ENCODE data around the gene ANKRD45.
"Not testable (repeated sequence)": the region's sequence is repeated elsewhere in the genome, so short reads cannot be mapped to it uniquely, and the experiment has no call there.

ANKRD45 gene, protein sequence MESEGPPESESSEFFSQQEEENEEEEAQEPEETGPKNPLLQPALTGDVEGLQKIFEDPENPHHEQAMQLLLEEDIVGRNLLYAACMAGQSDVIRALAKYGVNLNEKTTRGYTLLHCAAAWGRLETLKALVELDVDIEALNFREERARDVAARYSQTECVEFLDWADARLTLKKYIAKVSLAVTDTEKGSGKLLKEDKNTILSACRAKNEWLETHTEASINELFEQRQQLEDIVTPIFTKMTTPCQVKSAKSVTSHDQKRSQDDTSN

DNA sequence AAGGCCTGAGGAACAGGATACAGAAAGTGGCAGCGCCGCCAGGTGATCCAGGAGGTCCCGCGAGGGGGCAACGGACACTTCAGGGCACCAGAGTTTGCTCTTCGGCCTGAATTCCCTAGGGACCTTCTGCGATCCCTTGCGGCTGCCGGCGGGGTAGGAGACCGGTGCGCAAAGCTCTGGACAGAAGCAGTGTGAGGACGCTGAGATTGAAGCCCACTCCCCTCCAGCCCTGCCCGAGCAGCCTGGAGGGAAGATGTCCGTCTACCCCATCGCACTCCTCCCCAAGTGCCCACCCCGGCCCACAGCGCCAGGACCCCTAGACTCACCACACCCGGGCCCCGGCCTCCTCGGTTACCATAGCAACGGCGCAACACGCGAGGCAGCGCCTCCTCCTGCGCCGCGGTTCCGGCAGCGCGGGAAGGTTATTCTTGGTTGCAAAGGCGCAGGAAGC lies at the start of gene ANKRD45:
TSS of gene ANKRD45 (minus strand) at position 361 of the 451 bp plus-strand sequence. CDS start 10,433 bp downstream, outside the sequence.
- peak; percentile 41 for DNase-seq

GRCh38 chr1:173717238-173717637 lies 47.6 kb upstream of the ANKRD45 start:
- no peak for DNase-seq

DNA sequence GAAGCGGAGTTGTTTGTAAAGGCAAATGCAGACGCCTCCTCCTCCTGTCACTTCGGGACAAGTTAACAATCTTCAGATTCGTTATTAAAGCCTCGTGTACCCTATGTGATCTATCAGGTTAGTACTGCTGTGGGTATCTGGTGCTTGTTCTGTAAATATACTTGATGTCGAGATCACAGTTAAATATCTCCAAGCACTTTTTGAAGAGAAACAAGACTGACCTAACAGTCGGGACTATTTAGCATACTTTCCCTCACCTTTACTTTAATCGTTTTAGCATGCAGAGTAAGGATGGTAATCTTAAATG lies 45.8 kb upstream of the ANKRD45 start:
- no peak for DNase-seq

DNA sequence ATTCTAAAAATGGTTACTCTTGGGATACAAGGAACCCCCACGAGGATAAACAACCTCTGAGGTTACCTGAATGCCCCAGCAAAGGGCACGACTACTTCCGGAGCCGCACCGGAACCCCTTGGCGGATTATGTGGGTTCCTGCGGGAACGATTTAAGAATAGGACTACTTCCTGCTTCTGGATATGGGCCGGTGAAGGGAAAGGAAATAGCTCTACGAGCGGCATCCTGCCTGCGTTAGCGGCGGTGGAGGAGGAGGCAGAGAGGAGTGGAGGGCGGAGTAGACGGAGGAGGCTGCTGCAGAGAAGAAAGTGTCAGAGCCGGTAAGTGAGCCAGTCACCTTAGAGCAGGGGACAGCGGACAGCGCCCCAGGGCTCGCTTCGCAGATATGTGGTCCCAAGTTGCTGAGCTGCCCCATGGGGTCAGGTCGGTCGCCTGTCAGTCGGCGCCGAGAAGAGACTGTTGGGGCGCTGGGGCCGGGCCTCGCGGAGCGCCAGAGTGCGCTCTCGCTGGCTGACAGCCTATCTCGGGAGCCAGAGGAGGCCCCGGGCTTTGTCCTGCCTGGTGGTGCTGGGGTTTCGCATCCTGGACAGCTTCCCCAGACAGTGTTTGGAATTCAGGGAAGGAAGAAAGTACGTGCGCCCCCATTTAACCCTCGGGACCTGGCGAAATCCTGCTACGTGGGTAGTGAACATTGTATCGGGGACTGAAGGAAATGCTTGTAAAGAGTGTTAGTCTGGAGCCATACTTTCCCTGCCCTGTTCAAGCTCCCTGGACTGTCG lies 45.3 kb upstream of the ANKRD45 start, which contains the start of gene KLHL20:
TSS of gene KLHL20 (plus strand) at position 223 of the 779 bp plus-strand sequence. CDS start 1,063 bp downstream, outside the sequence.
- peak; percentile 96 for DNase-seq

DNA sequence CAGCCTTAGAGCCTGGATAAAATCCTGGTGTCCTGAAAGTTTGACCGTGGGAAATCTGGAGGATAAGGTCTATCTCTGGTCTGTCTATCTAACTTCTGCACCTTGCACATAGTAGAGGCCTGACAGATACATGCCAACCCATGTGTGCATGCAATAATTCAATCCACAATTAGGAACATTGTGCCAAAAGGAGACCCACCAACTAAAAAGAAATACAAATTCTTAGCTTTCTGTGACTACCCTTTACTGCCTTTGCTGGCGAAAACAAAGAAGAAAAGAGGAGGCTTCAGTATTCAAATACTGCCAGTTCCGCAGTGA lies 44.7 kb upstream of the ANKRD45 start:
- no peak for DNase-seq

- DNase-seq: no peak
Measured at GRCh38 chr1:173708787-173709186, 39.1 kb upstream of the ANKRD45 start.

DNA sequence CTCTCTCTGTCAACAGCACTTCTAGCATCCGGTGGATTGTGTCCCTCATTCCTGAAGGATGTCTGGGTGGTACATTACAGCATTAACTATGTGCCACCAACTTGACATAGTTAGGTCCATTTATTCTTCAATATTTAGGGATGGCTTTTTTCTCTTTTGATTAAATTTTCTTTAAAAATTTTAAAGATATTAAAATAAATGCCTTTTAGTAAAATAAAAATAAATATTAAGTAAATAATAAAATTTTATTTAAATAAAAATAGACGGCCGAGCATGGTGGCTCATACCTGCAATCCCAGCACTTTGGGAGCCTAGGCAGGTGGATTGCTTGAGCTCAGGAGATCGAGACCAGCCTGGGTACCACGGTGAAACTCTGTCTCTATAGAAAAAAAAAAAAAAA lies 35.5 kb upstream of the ANKRD45 start:
- DNase-seq: no peak

DNA sequence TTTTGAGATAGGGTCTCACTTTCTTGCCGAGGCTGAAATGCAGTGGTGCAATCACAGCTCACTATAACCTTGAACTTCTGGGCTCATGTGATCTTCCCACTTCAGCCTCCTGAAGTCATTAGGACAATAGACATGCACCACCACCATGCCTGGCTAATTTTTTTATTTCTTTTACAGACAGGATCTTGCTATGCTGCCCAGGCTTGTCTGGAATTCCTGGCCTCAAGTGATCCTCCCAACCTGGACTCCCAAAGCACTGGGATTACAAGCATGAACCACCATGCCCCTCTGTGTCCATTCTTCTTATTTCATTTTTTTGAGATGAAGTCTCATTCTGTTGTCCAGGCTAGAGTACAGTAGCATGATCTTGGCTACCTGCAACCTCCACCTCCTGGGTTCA lies 33.1 kb upstream of the ANKRD45 start:
- no peak for DNase-seq

GRCh38 chr1:173701299-173701698 lies 31.6 kb upstream of the ANKRD45 start:
- not testable (repeated sequence) for DNase-seq

DNA sequence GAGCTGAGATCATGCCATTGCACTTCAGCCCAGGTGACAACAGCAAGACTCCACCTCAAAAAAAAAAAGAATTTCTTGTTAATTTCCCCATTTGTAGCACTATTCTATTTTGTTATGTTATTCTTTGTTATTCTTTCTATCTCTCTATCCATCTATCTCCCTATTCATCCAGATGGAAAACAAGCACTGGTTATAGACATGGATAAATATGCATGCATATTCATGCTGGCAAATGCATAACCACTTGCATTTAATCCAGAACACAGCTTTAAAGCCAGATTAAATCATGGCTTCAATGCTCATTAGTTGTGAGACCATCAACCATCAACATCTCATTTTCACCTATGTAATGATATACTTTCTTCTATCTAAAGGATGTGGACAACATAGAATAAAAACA lies 23.6 kb upstream of the ANKRD45 start:
- DNase-seq: no peak

GRCh38 chr1:173688300-173688699 lies 18.6 kb upstream of the ANKRD45 start:
- no peak for DNase-seq

DNA sequence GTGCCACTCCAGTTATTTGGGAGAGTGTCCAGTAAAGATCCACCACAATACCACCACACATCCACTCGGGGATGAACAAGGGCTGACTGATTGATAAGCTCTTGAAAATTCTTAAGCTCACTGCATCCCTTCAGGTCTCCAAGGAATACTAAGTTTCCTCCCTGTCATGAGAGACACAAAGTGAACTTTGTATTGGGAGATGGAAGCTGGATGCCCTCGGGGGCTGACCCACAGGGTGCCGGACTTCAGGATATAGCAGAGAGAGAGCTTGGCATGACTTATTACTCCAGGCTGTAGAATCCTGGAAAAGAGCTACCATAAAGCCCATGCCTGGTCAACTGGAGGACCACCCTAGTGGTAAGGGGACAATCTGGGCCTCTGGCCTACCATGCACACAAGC lies 15.5 kb upstream of the ANKRD45 start:
- DNase-seq: not testable (repeated sequence)

DNA sequence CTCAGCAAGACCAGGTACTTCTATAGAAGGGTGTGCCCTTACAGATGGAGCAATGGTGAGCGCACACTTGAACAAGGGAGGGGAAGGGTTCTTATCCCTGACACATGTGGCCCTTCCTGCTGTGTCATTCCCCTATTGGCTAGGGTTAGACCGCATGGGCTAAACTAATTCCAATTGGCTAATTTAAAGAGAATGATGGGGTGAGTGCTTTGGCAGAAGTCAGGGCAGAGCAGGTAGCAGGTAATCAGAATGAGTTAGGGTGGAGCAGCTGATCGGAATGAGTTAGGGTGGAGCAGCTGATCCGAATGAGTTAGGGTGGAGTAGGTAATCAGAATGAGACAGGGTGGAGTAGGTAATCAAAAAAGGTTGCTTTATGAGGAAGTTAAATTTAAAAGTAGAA lies 14.2 kb upstream of the ANKRD45 start:
- DNase-seq: not testable (repeated sequence)

- DNase-seq: no peak
Measured at GRCh38 chr1:173682184-173682583, 12.5 kb upstream of the ANKRD45 start.

DNA sequence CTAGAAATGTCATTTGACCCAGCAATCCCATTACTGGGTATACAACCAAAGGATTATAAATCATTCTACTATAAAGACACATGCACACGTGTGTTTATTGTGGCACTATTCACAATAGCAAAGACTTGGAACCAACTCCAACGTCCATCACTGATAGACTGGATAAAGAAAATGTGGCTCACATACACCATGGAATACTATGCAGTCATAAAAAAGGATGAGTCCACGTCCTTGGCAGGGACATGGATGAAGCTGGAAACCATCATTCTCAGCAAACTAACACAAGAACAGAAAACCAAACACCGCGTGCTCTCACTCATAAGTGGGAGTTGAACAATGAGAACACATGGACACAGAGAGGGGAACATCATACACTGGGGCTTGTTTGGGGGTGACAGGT lies 10.5 kb upstream of the ANKRD45 start:
- not testable (repeated sequence) for DNase-seq

GRCh38 chr1:173674496-173674895 lies 4.8 kb upstream of the ANKRD45 start:
- DNase-seq: not testable (repeated sequence)

GRCh38 chr1:173666646-173667045 lies 3.0 kb downstream of the ANKRD45 start:
- DNase-seq: no peak

DNA sequence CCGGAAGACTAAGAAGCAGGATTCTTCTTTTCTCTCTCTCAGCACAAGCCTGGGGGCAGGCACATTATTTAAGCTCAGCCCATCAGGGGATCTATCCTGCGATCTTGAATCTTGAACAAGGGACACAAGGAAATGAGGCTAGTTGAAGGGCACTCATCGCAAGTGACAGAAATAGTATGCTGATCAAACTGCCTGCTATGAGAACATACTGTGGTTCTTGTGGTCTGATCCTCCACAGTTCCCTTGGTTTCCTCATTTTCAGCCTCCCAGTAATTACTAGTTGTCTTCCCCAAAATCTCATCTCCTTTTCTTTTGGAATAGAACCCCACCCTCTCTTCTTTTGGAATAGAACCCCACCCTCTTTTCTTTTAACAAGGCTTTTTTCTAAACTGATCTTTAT lies 6.5 kb downstream of the ANKRD45 start:
- DNase-seq: no peak

- DNase-seq: no peak
Measured at GRCh38 chr1:173661763-173662162, 7.9 kb downstream of the ANKRD45 start.

- DNase-seq: peak; percentile 77
Measured at GRCh38 chr1:173661271-173661670, 8.4 kb downstream of the ANKRD45 start.

- no peak for DNase-seq
Measured at GRCh38 chr1:173660306-173660705, 9.3 kb downstream of the ANKRD45 start.

DNA sequence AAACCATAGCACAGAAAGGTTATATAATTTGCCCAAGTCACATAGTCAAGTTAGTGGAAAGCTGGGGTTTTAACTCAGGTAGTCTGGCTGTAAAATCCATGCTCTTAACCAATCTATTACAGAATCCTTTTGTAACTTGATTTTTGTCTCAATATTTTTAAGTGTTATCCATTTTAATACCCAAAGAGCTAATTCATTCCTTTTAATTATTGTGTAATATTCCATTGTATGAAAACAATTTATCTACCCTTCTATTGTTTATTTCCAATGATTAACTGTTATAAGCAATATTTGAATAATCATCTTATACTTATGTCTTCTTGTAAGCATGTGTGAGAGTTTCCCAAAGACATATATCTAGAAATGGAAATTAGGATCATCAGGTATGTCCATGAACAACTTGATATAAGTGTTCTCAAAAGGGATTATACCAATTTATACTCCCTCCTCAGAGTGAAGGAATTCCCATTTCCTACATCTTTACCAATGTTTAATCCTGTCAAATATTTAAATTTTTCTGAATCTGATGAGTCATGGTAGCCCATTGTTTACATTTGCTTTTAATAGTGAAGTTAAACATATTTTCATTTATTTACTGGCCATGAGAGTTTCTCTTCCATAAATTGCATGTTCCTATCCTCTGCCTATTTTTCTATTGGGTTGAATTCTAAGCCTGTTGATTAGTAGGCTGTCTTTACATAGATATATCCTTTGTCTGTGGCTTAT lies 20.6 kb downstream of the ANKRD45 start:
- DNase-seq: no peak

DNA sequence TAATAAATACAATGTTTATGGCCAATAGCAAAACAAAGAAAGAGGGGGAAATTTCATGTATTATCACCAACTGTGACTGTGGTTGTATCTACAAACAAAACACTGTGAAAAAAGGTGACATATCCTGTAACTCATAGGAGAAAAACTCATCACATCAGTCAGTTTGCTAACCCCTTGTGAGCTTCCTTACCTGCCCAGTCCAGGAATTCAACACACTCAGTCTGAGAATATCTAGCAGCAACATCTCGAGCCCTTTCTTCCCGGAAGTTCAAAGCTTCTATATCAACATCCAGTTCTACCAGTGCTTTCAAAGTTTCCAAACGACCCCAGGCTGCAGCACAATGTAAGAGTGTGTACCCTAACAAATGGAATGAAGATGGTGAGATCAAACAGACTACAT lies 23.0 kb downstream of the ANKRD45 start:
- no peak for DNase-seq
